NCI-H446 treated with DMSO at 0.1 percent for 48 hours (cell line): Measurements from ENCODE around the gene KRT17.

Source experiments
- DNase-seq: peaks from one replicate; lab custom pipeline; 2025; lab: John Stamatoyannopoulos, UW

Gene KRT17

DNA sequence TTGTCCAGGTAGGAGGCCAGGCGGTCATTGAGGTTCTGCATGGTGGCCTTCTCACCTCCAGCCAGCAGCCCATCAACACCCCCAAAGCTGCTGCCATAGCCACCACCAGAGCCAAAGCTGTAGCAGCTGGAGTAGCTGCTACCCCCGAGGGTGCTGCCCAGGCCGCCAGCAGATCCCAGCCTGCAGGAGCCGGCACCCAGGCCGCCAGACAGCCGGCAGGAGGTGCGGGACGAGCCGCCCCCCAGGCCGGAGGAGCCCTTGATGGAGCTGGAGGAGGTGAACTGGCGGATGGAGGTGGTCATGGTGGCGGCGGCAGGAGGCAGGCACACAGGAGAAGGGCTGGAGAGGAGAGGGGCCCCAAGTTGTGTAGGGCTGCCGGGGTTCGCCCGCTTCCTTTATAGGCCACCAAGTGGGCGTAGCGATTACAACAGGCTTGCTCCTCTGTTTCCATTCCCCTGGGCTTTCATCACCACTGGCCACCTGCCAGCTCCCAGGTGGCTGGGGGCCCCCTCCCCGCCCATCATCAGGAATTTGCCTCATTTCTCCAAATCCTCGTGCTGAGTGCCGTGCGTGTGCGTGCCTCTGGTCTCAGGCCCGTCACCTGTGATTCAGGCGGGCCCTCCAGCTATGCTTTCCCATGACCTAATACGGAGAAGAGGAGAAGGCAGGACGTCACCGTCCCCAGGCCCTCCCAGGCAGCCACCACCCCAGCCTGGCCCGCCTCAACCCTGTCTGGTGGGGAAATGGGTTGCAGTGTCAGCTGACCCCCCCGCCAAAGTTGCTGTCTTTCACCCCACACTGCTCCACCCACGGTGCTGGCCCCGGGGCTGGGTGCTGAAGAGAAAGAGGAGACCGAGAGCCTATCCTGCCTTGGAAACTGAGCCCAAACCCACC is at the start of gene KRT17:
Gene KRT17 (minus strand): TSS at position 368 of the 894 bp plus-strand sequence. CDS start 66 bp downstream, at position 302.
- no peak for DNase-seq

DNA sequence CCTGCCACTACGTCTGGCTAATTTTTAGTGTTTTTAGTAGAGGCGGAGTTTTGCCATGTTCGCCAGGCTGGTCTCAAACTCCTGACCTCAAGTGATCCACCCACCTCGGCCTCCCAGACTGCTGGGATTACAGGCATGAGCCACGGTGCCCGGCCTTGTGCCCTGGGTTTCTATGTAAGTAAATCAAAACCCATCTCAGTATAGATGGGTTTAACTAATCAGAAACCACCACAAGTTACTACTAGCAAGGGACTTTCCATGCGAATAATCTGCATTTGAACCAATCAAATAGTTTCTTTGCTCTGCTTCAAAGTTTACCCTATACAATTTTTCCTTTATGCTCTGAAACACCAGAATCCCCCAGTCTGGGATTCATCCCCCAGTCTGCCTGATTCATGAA is 47.8 kb upstream of the KRT17 start:
- no peak for DNase-seq

DNA sequence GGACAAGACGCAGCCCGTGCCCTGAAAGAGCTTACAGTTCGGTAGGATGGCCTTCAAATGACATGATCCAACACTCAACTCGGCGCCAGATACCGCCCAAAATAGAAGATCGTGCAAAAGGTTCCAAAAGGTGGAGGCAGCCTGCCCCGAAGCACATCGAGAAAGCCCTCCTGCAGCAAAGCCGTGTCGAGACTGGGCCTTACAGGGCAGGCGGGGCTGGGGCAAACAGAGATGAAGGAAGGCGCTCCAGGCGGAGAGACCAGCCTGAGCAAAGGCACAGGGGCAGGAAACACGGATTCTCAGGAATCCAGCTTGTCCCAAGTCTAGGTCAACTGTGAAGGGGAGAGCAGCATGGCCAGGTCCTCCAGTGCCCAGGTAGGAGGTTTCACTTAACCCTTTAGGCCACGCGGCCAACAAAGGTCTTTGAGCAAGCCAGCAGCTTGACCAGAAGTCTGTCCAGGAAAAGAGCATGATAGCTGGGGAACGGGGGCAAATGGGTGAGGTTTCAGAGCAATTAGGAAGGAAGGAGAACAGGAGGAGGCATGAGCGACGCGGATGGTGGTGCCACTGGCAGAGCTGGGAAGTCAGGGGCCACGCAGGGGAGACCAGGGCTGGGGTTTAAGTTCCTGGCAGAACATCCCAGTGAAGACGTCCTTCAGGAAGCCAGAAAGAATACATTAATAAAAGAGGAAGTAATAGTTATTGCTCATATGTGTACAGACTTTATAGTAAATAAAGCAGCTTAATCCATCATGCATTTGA is 43.1 kb upstream of the KRT17 start:
- DNase-seq, result no peak

DNA sequence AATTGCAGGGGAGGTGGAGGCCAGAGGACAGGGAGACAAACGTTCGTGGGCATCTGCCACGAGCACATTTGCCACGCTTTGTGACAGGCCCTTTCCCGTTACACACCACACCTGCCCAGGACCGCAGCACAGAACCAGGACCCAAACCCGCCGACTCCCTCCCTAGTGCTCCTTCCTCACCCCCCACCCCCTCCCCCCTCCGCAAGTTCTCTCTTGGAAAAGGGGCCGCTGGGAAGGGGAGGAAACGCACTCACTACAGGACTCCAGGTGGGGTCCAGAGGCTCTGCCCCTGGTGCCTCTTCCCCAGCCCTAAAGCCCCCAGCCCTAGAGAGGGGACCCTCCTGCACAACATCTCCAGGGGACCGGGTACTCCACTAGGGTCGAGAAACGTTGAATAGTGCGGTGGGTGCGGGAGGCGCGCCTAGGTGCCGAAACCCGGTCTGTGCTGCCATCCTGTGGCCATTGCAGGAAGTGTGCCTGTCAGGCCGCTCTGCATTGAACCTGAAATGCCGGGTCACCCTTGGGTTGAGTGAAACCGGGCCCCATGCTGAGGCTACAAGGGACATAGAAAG is 42.4 kb upstream of the KRT17 start:
- no peak for DNase-seq

DNA sequence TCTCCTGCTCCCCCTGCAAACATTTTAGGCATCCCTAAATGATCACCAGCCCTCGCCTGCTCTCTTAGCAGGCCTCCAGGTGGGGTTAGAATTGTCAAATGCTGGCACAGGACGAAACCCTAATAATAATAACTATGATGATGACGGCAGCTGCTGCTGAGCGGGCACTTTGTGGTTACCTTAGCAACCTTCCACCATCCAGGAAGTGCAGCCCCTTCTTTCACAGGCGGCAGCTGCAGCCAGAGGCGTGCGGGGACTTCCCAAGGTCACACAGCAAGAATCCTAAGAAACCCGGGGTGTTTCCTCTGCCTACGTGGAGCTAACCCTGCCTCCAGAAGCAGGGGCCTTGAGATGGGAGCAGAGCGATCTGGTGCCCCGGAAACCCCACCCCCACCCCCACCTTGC is 41.9 kb upstream of the KRT17 start:
- DNase-seq, result peak; percentile 22

DNA sequence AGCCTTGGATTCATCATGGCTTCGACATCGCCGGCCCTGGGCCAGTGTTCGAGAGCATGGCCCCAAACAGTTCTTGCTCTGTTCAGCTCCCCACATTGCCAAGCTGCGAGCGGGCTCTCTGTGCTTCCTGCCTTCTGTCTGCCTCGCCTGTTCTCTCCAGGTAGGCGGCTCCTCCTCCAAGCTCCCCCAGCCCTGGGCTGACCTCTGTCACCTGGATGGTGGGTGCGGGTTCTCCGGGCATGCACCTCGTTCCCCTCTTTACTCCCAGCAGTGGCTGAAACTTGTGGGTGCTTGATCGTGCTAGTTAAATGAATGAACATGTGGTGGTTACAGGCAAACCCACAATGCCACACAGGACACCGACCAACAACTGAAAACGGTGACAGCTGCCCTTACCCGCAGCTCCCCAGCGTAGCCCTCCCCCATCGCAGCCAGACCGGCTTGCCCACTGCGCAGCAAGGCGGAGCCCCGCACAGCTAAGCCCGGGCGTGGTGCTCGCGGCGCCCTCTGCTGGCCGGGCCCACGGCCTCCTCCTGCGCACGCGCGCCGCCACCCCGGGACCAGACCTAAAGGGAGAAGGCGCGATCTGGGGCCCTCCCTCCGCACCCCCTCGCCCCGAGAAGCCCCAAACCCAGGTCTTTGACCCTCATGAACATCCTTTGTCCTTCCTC is 41.3 kb upstream of the KRT17 start:
- peak; percentile 46 for DNase-seq

DNA sequence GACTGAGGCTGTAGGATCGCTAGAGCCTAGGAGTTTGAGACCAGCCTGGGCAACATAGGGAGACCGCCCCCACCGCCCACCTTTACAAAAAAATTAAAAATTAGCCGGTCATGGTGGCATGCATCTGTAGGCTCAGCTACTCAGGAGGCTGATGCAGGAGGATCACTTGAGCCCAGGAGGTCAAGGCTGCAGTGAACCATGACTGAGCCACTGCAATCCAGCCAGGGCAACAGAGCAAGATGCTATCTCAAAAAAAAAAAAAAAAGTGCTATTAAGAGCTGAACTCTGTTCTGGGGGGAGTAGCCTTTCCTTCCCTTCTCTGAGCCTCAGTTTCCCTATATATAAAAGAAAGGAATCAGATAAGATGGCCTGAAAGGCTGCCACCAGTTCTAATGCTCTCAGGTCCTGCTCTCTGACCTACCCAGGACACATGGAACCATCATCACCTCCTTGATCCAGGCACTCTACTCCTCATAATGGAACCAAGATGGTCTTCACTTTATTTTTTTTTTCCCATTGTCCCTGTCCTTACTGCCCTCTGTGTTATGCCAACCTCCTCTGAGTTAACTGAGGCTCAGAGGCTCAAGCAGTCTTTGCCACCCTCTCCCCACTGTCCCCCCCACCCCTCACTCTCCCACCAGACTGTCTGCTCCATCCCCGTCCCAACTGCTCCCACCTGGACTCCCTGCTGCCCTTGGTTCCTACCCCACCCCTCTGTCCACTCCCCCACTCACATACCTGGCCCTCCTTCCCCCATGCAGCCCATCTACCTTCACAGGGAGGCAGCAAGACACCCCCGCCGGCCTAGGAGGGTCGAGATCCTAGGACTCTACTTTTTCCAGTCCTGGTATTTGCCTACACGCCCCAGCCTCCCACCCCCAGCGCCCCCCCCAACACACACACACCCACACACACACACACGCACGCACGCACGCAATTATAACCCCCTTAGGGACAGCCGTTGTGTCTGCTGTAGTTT is 40.5 kb upstream of the KRT17 start:
- DNase-seq, result no peak

DNA sequence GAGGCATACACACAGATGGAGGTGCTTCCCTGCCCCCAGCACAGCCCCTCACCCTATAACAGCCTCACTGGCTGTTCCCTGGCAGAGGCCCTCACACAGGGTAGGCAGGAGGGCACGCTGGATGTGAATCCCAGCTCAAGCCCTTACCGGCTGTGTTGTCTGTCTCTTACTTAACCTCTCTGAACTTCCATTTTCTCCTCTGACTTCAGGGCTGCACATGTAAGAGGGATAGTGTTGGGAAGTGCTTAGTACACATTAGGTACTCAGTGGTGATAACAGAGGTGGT is 39.7 kb upstream of the KRT17 start:
- DNase-seq, result no peak

DNA sequence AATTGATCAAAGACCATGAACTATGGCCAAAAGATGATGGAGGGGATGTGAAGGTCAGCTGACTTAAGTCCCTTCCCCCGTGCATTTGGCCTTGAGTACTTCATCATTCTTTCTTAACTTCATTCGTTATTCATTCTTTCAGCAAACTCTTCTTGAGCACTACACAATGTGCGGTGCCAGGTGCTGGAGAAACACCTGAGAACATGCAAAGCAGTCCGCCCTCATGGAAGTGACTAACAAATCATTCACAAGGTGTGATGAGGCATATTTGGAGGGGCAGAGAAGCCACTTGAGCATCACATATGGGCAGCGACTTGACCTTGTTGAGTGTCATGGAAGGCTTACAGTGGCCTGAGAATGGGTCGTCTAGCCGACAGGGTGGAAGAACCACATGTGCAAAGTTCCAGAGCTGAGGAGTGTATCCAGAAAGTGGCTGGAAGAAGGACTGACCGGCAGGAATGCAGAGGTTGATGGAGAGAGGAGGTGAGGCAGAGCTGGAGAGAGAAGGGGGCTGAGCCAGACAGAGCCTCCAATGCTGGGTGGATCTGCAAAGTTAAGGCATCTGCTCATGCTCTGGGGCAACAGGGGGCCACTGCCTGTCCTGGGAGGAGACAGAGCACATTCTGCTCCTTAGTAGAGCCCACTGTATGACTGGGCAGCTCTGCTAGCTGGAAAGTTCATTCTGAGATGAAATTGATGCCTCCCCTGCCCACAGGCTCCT is 39.2 kb upstream of the KRT17 start:
- DNase-seq, result no peak

DNA sequence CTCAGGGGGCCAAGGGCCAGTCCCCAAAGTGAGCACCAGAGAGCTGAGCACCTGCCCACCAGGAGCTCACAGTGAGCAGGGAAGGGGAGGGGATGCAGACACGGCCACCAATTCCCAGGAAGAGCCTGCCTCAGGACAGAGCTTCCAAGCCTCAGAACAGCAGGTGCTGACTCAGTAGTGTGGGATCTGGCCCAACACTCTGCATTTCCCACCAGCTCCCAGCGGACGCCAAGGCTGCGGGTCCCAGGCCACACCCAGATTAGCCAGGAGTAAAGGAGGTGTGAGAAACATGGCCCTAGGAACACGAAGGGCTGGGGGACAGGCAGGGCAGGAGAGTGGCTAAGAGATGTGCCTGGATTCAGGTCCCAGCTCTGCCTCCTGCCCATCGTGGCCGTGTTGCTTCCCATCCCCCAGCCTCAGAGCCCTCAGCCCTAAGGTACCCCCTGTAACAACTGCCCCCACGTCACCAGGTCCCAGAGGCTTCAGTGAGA is 35.9 kb upstream of the KRT17 start:
- DNase-seq, result no peak

DNA sequence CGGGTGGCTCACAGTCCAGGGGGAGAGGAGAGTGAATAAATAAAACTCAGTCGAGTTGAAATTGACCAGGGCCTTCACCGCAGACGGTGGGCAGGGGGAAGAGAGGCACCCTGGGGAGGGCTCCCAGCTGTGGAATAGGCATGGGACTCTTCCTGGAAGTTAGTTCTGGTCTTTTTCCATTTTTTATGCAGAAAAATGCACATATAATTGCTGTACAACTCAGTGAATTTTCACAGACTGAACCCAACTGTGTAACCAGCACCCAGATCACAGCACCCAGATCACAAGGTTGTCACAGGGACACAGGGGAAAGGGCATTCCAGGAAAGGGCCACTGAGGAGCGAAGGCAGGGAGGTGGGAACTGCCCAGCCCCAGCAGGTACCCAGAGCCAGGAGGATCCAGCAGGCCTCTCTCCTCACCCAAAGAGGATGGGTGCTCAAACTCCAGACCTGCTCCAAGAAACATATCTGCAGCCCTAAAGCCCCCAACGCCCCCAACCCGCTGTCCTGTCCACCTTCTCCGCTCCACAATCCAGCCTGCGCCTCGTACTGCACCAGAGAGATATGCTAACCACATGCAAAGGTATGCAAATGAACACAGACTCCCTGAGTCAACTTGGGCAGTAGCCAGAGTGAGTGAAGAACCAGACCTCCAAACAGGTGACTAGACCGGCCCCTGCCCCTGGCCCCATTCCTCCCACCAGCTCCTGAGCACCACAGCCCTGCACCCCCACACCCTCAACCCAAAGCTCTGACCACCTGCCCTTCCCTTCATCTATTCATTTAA is 35.2 kb upstream of the KRT17 start:
- DNase-seq, result no peak

DNA sequence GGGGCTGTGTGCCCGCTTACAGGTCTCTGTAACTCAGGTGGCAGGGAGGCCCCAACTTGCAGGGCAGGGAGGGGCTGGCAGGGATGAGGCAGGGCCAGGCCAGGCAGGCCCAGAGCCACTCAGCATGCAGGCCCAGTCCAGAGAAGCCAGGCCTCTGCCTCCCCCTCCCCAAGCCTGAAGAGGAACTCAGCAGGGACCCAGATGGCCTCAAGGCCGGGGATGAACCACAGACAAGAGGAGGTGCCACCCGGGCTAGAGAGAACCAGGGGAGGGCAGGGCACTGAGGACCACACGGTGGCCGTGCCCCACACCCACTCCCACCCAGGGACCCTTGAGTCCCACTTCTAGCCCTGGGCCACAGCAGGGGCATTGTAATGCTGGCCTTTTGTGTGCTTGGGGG is 34.5 kb upstream of the KRT17 start:
- no peak for DNase-seq

DNA sequence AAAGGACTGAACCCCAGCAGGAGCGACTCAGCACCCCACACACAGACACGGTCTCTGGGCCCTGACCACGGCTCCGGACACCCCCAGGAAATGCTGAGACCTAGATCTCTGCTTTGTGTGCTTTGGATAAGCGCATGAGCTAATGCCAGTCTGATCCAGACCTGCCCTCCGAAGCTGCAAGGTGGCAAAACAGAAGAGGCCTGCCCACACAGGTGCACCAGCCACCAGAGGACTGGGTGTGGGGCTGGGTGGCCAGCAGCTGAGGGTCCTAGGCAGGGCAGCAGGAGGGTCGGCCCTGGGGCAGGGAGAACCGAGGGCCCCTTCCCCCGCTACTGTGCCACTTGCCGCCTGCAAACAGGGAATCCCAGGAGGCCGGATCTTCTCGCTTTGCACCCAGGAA is 33.6 kb upstream of the KRT17 start:
- DNase-seq, result no peak

DNA sequence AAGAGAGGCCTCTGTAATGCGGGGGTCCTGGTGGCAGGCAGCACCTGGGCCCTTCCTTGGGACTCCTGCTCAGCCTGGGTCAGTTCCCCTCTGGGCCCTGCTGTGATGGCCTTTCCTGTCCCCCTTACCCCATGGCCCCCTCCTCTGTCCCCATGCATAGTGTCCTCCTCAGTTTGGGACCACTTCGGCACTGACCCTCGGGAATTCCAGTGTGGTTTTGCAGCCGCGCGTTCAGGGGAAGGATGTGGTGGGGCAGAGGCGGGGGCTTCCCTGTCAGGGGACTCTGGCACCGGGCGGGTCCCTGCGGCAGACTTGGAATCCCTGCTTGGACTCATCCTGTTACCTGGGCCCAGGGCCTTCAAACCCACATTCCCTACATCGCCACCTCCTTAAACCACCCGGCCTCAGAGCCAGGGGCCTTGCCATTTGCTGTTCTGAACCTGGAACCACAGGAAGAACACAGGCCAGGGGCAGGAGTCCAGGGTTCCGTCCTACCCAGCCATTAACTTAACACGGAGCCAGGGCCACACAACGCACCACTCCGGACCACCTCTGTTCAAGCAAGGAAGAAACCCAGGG is 32.9 kb upstream of the KRT17 start:
- DNase-seq, result no peak

DNA sequence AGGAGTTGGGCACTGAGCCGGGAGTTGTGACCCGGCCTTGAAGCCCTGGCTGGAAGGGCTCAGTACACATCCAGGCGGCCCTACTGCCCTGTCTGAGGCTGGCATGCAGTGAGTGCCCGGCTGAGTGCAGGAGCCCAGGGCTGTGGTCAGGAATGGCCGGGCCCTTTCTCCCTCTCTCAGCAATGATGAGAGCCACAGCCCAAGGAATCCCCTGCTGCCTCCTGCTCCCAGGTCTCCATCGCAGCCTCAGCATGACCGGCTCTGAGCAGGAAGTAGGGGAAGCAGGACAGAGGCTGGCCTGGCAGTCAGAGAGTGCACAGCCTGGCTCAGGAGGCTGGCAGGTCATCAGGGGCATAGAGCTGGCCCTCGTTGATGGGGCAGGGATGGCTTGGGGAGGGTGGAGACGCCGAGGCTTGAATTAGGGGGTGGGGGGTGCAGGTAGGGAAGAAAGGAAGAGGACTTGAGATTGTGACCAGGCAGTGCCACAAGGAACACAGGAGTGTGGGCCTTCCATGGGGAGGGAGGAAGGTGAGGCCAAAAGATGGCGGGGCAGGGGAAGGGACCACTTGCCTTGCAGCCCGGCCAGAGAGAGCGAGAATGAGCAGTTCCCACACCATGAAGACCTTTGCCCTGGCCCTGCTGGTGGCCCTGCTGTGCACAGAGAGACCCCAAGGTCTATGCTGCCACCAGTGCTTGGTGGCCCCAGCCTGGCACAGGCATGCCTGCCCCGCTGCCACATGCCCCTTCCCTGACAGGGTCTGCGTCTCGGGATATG is 32.1 kb upstream of the KRT17 start:
- DNase-seq, result no peak

DNA sequence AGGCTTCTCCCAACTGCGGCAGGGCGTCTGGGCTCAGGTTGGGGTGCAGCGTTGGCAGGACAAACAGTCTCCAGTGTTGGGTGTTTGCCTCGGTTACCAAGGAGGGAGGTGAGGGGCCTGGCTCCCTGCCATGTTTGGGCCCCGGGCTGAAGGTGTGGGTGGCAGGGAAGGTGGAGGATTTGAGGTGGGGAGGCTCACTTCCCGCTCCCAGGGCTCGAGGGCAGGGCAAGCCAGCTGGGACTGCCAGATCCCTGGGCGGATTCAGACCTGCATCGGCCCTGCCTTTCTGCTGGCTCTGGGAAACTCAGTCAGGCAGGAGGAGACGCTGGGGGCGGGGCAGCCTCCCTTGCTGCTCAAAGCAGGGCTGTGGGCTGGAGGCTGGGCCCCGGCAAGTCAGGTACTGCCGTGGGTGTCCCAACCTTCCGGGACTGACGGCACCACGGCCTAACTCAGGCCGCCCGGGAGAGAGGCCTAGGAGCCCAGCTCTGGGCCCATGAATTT is 31.3 kb upstream of the KRT17 start:
- DNase-seq, result no peak

DNA sequence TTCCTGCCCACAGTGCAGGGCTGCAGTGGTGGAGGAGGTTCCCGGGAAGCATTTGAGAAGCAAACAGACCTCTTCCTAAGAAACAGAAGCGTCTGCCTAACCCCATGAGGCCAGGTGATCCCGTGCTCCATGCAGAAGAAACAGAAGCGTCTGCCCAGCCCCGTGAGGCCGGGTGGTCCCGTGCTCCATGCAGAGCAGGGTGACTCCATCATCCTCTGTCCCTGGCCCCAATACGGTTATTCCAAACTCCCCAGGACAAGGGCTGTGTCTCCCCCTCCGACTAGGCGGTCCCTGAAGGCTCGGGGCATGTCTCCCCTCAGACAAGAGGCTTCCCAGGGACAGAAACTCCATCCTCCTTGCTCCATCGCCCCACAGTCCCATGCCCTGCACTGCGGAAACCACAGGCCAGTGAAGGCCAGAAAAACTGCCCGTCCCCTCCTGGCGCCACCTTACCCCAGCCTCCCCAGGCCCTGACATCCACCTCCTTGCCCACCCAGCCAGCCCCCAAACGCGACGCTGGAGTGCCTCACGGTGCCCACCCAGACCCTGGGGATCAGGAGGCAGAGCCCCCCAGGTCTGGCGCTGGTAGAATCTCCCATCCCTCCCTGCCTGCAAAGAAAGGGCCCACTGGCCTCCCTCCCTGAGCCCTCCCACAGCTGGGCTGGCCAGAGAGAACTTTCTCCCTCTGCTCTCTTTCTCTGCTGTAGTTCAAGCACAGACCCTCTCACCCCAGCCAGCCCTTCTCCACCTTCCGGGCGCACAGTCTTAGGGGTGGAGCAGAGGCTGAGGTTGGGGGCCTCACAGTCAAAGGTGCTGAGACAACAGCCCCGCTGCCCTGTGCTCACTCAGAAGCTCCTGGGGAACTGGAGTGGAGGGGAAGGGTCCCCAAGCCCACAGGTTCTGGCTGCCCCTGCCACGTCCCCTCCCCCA is 30.6 kb upstream of the KRT17 start:
- DNase-seq, result no peak
